T-helper 2 cell (primary cell): ENCODE measurements around the gene ZNF236.
A peak's percentile ranks its signal among the peaks of the same experiment; 100 is the strongest.

ENCODE experiments used
- DNase-seq, 5 experiments: peaks; one replicate each; pipeline versions ENCODE4 v3.0.0 to v3.0.0-alpha.2; 2012 to 2022

The ZNF236 gene

DNA sequence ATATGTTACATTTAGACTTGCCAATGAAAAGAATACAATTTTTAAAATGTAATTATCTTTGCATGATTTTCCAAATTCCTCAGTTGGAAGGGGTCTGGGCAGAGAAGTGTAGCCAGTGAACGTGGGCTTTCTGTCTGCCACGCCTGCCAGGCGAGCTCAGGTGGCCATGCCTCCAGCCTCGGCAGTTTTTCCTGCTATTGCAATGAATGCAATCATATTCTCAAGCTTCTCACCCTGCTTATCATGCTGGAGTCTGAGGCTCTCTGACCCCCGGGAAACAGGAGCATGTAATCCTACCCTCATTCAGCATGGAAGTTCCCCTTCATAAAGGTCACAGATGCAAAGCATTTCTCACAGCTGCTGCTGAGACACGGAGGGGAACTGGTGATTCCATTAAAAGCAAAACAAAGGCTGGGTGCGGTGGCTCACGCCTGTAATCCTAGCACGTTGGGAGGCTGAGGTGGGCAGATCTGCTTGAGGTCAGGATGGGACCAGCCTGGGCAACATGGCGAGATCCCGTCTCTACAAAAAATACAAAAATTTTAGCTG lies 155.4 kb downstream of the ZNF236 start:
- no peak for DNase-seq

DNA sequence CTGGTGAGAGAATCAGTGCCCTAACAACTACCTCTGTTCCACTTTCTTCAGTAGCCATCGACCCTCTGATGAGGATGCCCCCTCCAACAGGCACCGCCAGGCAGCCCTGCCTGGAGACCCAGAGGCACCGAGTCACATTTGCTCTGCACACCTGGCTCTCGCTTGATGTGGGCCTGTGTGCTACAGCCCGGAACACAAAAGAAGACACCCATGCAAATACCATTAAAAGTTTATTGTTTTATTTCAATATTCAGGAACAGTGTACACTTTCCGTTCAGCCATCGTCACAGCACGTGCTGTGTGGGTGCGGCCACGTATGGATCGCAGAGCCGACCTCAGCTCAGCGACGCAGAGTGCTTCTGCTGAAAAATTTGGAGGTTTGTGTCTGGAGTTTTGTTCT lies 156.3 kb downstream of the ZNF236 start:
- DNase-seq, result no peak

GRCh38 chr18:76979111-76979751 lies 156.9 kb downstream of the ZNF236 start:
- DNase-seq, result no peak

GRCh38 chr18:76979906-76980305 lies 157.5 kb downstream of the ZNF236 start:
- DNase-seq, result no peak

GRCh38 chr18:76980663-76981395 lies 158.5 kb downstream of the ZNF236 start:
- DNase-seq, result no peak

GRCh38 chr18:76981396-76981968 lies 159.1 kb downstream of the ZNF236 start:
- DNase-seq, result no peak

GRCh38 chr18:76982038-76982437 lies 159.7 kb downstream of the ZNF236 start:
- DNase-seq, result no peak

DNA sequence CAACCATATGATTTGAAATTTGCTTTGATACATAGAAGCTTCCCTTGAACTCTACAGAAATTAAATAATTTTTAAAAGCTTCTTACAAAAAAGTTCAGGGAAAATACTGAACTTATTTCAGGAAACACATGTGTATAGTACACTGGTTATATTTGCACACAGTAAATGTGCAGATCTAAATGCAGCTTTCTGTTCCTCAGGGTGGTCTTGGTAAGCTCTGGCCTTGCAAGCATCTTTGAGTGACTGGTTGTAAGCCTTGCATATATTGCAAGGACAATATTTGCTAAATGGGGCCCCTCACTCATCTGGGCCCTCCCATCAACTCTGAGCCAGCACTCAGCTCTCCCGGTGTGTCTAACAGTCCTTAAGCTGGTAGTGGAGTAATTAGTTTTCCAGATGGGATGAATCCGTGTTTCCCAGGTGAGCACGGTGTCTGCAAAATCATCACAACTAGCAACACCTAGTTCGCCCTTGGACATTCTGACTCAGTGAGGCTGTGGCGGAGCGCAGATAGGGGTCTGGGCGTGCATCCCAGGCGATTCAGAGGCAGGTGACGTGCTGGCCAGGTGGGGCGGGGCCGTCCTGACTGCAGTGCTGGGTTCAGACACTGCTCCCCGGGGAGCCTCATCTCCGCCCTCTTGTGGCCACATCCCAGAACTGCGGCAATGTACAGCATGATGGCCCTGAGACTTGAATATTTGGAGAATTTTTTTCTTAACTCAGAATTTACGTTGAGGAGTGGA lies 160.7 kb downstream of the ZNF236 start:
- peak; percentile 53 to 87 (median 74) for DNase-seq

DNA sequence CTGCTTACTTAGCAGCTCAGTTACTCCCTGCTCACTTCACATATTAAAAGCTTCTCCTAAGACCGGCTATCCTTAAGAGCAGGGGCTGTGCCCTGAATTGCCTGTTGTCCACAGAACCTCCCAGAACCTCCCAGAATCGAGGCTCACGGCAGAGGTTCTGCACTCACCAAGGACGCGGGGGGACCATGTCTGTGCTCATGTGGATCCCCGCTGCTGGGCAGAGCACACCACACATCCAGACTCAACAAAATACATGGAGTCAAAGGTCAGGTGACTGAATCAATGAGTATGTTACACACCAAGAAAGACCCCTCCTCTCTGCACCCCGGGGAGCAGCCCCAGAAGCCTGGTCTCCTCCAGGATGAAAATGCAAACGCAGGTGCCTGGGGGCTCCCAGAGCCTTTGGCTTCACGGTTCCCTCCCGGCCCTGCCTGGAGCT lies 161.3 kb downstream of the ZNF236 start:
- no peak for DNase-seq

GRCh38 chr18:76984193-76985155 lies 162.1 kb downstream of the ZNF236 start:
- no peak for DNase-seq

DNA sequence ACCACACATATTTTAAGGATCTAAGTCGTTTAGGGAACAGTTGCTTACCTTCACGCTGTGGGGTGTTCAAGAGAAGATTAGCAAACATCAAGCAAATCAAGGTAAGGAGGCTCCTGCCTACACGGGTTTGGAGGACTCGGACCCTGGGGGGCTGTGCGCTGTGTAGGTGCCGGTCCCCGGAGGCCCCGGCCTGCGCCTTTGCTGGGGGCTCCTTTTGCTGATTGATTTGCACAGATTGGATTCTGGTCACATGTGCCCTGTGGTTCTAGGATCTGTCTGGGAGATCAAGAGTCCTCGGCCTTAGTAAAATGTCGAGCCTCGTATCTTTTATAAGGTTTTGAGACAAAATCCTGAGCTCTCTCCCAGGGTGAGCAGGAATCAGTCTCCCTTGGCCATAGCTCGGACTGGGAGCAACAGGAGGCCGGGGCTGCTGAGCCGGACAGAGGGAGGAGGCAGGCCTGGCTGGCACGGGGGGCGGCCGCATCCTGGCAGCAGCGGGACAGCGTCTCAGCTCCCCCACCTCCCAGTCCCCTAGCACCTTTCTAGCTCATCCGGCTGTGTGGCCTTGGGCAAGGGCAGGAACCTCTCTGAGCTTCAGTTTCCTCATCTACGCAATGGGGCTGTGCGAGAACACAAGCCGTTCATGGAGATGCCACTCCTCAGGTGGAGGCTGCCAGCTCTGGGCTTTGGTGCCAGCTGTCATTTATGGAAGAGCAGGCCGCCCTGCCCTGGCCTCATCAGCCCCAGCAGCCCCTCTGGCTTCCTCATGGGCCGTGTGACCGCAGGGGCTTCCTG lies 163.0 kb downstream of the ZNF236 start:
- DNase-seq, result no peak

GRCh38 chr18:76985951-76986236 lies 163.5 kb downstream of the ZNF236 start:
- no peak for DNase-seq

GRCh38 chr18:76986406-76986805 lies 164.0 kb downstream of the ZNF236 start:
- DNase-seq, result no peak

GRCh38 chr18:76988031-76988826 lies 165.9 kb downstream of the ZNF236 start:
- DNase-seq, result no peak

DNA sequence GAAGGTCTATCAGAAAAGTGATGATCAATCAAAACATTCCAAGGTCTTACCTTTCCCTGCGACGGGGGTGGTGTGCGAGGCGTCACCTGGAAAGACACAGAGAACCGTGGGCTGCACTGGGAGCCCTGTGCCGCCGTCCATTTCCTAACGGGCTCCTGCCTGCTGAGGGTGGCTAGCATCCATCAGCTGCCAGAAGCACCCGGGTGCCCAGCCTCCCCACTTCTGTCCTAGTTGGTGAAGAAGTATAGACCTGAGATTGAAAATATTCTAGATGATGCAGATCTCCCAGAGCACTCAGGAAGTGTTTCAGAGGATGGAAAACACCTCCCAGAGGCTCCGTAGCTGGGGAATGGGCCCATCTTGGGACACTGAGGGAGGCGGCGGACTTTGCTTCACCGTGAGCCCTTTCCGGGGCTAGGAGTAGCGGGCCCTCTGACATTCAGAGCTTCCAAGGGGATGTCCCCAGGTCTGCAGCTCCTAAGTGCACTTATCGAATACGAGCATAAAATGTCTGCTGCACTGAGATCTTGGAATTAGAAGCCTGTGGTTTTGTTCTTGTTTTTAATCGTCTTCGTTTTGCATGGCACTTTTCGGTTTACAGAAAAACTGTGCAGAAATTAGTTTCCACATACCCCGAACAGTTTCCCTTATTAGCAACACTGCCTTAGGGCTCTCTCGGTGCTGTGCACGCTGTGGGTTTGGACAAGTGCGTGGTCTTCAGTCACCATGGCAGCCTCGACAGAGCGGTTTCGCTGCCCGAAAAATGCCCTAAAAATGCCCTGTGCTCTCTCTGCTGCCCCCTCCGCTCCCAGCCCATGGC lies 166.7 kb downstream of the ZNF236 start:
- peak in 1 of 5 experiments; percentile 42 for DNase-seq

DNA sequence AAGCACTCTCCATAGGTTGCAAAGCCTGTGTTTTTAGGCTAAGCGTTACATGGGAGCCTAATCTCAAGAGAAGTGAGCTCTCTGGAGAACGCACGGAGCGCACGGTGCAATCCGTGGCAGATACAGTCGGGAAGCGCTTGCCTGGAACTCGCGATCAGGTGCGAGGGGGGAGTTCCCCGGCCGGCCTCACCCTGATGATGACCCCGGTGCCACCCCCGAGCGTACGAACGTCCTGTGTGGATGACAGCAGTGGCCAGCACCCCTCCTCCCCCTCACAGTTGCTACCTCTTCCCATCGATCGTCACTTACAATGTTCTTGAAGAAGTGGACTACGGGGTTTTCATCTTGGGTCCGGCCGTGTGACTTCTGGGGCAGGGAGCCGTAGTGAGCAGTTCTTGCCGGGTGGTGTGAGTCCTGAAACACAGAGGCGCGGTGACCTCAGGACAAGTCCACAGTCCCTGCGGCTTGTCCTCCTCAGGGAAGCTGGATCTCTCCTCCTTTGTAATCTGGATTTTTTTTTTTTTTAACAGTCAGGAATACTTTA lies 167.4 kb downstream of the ZNF236 start:
- DNase-seq, result no peak

GRCh38 chr18:76990343-76991020 lies 168.1 kb downstream of the ZNF236 start:
- peak in 1 of 5 experiments; percentile 27 for DNase-seq

DNA sequence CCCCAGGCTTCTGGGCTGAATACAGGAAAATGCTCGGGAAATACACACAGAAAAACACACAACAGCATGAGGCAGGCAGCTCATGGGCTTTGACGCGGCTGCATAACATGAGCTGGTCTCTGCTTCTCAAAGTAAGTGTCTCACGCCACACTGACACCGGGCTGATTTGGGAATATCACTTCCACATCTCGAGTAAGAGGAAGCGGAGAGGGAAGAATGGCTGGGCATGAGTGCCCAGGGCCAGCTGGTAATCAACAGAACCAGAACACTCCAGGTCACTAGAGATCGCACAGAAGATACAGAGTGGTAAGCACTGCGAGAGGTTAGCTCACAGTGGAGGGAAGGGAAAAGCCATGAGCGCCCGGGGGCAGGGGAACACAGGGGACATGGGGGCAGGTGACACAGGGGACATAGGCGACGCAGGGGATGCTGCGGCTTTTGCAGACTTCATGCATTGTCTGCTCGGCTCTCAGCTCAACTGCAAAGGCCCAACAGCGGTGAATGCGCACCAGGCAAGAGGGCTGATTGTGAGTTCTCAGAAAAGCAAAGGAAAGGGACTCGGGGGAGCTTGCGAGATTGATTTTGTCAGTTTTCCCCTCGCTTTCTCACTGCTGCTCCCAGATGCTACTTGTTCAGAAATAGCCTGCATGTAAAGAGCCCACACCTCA lies 168.8 kb downstream of the ZNF236 start:
- no peak for DNase-seq
